GM13977 (cell line): ENCODE data around the gene KCNH6.
A peak's percentile ranks its signal among the peaks of the same experiment; 100 is the strongest.

Experiments used
- DNase-seq: peaks from one replicate; pipeline ENCODE4 v3.0.0; 2012; ENCODE audit warnings: low spot score
- in situ Hi-C: fragments of 300-500 bp; cut with MboI; formaldehyde crosslinking; loops from one replicate; pipeline ENCODE4 v1.12.0; 2022; ENCODE audit warnings: low sequenced_read_pairs, low pct_unique_long_range_greater_than_20kb, mixed read lengths, inconsistent platforms; ENCODE audit not compliant: unreplicated experiment
- TF ChIP-seq, protein P1 (sequence below): IDR thresholded peaks from 2 replicates; pipeline ENCODE4 v1.5.1; 2012; ENCODE audit warnings: mild to moderate bottlenecking, control low read depth; ENCODE audit not compliant: insufficient read depth; ENCODE audit errors: extremely low read depth, missing control alignments

KCNH6 gene

DNA sequence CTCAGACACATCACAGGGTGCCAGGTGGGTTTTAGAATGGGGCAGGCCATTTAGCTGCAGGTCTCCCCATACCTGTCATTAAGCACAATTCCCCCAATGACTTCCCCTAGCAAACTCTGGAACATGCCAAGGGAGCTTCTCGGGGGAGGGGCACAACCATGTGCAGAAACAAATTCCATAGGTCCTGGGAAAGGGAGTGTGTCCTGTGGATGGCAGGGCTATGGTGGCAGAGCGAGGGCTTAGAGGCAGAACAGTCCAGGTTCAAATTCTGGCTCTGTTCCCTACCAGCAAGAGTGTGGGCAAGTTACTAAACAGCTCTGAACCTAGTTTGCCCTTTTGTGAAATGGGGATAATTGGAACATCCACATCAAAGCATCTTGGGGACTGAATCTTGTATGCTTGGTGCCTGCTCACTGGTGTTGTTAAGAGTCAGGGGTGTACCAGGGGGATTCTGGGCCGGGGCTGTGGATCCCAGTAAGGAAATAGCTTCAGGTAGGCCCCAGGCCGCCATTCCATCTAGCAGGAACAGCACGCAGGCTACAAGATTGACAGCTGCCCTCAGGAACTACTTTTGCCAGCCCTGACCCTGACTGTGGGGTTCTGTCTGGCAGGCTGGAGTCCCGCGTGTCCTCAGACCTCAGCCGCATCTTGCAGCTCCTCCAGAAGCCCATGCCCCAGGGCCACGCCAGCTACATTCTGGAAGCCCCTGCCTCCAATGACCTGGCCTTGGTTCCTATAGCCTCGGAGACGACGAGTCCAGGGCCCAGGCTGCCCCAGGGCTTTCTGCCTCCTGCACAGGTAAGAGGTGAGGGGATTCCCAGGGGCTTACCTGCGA, 21.5 kb downstream of the KCNH6 start:
- no peak for DNase-seq
- TF ChIP-seq, protein P1, sequence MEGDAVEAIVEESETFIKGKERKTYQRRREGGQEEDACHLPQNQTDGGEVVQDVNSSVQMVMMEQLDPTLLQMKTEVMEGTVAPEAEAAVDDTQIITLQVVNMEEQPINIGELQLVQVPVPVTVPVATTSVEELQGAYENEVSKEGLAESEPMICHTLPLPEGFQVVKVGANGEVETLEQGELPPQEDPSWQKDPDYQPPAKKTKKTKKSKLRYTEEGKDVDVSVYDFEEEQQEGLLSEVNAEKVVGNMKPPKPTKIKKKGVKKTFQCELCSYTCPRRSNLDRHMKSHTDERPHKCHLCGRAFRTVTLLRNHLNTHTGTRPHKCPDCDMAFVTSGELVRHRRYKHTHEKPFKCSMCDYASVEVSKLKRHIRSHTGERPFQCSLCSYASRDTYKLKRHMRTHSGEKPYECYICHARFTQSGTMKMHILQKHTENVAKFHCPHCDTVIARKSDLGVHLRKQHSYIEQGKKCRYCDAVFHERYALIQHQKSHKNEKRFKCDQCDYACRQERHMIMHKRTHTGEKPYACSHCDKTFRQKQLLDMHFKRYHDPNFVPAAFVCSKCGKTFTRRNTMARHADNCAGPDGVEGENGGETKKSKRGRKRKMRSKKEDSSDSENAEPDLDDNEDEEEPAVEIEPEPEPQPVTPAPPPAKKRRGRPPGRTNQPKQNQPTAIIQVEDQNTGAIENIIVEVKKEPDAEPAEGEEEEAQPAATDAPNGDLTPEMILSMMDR, result no peak
- in situ Hi-C loops, result no loop called here

DNA sequence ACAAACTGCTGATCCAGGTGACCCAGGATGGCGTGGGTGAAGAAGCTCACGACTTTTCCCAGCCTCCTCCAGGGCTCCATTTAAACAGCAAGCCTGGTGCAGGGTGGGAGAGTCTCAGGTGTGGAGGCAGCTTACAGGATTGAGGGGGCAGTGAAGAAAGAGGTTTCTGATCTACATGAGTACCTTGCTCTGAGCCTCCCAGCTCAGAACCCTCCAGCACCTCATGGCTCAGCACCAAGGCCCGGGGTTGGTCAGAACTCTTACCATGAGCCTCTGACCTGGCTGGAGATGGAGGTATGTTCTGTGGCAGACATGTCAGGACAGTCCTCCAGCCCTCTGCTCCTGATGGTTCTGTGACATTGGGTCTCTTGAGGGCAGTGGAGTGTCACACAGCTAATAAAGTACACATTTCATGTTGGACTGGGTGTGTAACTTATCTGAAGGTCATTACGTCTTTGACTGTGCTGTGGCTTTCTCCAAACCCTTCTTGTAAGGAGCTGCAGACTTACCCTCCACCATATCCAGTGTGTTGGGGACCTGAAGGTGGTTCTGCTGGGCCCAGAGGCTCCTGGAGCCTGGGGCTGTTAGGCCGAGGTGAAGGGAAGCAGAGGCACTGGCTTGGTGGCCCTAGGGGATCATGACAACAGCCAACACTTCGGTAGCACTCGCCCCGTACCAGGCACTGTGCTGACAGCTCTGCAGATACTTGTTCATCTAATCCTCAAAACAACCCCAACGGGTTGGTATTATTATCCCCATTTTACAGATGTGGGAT, 23.3 kb downstream of the KCNH6 start:
- in situ Hi-C loops, result no loop called here
- no peak for DNase-seq

DNA sequence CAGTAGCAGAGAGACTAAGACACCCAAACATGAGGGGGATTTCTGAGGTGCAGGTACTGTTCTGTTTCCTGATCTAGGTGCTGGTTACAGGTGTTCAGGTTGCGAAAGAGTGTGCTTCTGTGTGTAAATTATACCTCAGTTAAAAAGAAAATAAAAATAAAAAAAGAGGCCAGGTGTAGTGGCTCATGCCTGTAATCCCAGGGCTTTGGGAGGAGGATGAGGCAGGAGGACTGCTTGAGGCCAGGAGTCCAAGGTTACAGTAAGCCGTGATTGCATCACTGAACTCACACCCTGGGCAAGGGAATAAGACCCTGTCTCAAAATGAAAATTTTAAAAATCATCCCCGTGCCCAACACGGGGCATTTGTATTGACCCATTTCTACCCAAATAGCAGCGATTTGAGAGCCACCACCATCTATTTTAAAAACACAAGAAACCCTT, 23.9 kb downstream of the KCNH6 start:
- in situ Hi-C loops, result no loop called here
- TF ChIP-seq, protein P1, result no peak
- no peak for DNase-seq

More for the DNA sequence above, 23.3 kb downstream of the KCNH6 start:
- TF ChIP-seq, protein P1, result no peak

DNA sequence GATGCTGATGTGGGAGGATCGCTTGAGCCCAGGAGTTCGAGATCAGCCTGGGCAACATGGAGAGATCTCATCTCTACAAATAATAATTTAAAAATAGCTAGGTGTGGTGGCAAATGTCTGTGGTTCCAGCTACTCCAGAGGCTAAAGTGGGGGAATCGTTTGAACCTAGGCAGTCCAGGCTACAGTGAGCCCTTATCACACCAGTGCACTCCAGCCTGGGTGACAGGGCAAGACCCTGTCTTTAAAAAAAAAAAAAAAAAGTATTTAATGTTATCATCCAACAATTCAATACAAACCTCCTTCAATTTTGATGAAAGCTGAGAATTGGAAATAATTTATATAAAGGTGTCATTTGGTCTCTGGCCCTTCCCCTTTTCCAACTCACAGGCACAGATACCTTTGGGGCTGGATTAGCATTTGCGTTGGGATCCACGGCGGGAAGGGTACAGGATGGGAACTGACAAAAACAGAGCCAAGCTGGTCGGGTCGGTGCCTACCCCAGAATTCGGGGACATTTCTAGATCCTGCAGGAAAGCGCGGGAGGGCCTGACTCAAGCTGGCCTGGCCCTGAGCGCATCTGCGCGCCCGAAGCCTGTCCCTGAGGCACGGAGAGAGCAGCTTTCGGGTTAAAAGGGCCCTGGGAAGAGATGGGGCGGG, 26.3 kb downstream of the KCNH6 start:
- DNase-seq, result no peak
- TF ChIP-seq, protein P1, result no peak
- in situ Hi-C loops, result no loop called here

DNA sequence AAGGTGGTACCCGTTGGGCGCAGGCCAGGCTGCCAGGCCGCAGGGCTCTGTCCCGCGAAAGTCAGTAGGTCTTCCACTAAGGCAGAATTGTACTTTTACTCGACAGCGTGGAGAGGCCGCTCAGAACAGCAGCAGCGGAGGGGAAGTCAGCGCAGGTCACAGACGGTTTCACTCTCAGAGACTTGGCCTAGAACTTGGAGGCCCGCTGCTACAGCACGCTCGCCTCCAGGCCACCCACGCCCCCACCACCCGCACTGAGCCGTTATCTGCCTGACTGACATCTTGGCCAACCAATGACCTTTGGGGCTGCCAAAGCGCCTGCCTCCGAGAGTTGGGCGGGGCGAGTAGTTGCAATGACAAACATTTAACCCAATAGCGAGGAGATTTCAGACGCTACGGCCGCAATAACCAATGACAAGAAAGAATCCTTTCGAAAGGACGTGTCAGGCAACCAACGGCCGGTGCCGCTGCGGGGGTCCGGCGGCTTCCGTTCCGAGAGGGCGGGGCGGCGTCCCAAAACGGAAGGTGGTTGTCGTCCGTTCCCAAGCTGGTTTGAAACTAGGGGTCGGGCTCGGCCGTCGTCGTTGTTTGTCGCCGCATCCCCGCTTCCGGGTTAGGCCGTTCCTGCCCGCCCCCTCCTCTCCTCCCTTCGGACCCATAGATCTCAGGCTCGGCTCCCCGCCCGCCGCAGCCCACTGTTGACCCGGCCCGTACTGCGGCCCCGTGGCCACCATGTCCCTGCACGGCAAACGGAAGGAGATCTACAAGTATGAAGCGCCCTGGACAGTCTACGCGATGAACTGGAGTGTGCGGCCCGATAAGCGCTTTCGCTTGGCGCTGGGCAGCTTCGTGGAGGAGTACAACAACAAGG, 27.0 kb downstream of the KCNH6 start, which contains the start of gene DCAF7:
TSS of gene DCAF7 (plus strand) at position 532 of the 871 bp plus-strand sequence. CDS start at position 733, 201 bp downstream.
- in situ Hi-C loops, result no loop called here
- TF ChIP-seq, protein P1, result no peak
- DNase-seq, result peak; percentile 99
